H1 (cell line): ENCODE data around the gene ARHGEF28. TPM values are rescaled to one million over a fixed set of nuclear protein-coding genes. Genes with fewer than 3 reads are reported as not detected.

ENCODE experiments used
- CTCF ChIA-PET: fragments of 300-600 bp; sonication (Branson Sonifier 250); formaldehyde crosslinking; loops from one replicate; lab custom pipeline; 2021; ENCODE audit not compliant: partially characterized antibody; lab: Charles Lee
- POLR2A ChIA-PET: fragments of 300-600 bp; sonication (Branson Sonifier 250); formaldehyde crosslinking; loops from one replicate; lab custom pipeline; 2021; ENCODE audit warnings: inconsistent platforms; ENCODE audit not compliant: partially characterized antibody; lab: Charles Lee
- DNase-seq, 2 experiments: peaks; one replicate each; pipeline versions ENCODE4 v3.0.0 to v3.0.0-alpha.2; 2010 to 2022; ENCODE audit warnings: low spot score in 2 of 2, low read depth in 1 of 2, mixed read lengths in 1 of 2
- FAIRE-seq: peaks from 2 replicates; lab custom pipeline; 2011; peaks lifted over from hg19 to GRCh38; lab: Jason Lieb, UNC
- H2AFZ ChIP-seq: 2 replicates; pipeline ENCODE4 v1.8.1; 2012; ENCODE audit warnings: low read length, inconsistent platforms
- H2AK5ac ChIP-seq: 2 replicates; pipeline ENCODE4 v1.6.1; 2013; ENCODE audit warnings: low read depth, low read length
- H2BK120ac ChIP-seq: replicated peaks from 2 replicates; pipeline ENCODE3; 2013; ENCODE audit warnings: low read depth, low read length, inconsistent platforms
- H2BK12ac ChIP-seq: 2 replicates; pipeline ENCODE4 v1.6.1; 2013; ENCODE audit warnings: low read depth, low read length
- H2BK15ac ChIP-seq: 2 replicates; pipeline ENCODE4 v1.6.1; 2013; ENCODE audit warnings: low read length
- H2BK20ac ChIP-seq: 2 replicates; pipeline ENCODE4 v1.6.1; 2013; ENCODE audit warnings: low read length
- H2BK5ac ChIP-seq: 2 replicates; pipeline ENCODE4 v1.6.1; 2013; ENCODE audit warnings: low read depth, low read length
- H3K14ac ChIP-seq: 2 replicates; pipeline ENCODE4 v1.6.1; 2013; ENCODE audit warnings: inconsistent platforms; ENCODE audit not compliant: insufficient read length
- H3K18ac ChIP-seq: 2 replicates; pipeline ENCODE4 v1.6.1; 2013; ENCODE audit warnings: low read length; ENCODE audit errors: extremely low read depth
- H3K23ac ChIP-seq: 2 replicates; pipeline ENCODE4 v1.6.1; 2013; ENCODE audit warnings: inconsistent platforms; ENCODE audit not compliant: insufficient read length
- H3K23me2 ChIP-seq: 2 replicates; pipeline ENCODE4 v1.6.1; 2013; ENCODE audit warnings: low read depth, low read length
- H3K27ac ChIP-seq: 2 replicates; pipeline ENCODE4 v1.6.1; 2011; ENCODE audit warnings: low read depth, low read length, inconsistent platforms
- H3K27me3 ChIP-seq, 4 experiments: replicated peaks in 1 of 4; 1 replicate in 1 of 4; 2 replicates in 3 of 4; pipeline versions ENCODE4 v1.6.1 to v1.8.1; 2011 to 2013; ENCODE audit warnings: low read length in 3 of 4, mild to moderate bottlenecking in 3 of 4, inconsistent platforms in 2 of 4, mixed read lengths in 2 of 4, moderate library complexity in 1 of 4; ENCODE audit not compliant: control insufficient read depth in 3 of 4, insufficient read depth in 3 of 4; ENCODE audit errors: extremely low read depth in 1 of 4
- H3K36me3 ChIP-seq, 4 experiments: 2 replicates each; pipeline versions ENCODE4 v1.6.1 to v1.8.1; 2011 to 2013; ENCODE audit warnings: mild to moderate bottlenecking in 4 of 4, low read length in 3 of 4, moderate library complexity in 2 of 4, control low read depth in 1 of 4, inconsistent platforms in 1 of 4; ENCODE audit not compliant: insufficient read depth in 4 of 4, control insufficient read depth in 2 of 4
- H3K4ac ChIP-seq: replicated peaks from 2 replicates; pipeline ENCODE3; 2013; ENCODE audit warnings: low read length, low read depth, mixed read lengths, inconsistent platforms; ENCODE audit not compliant: insufficient read length
- H3K4me1 ChIP-seq, 4 experiments: replicated peaks in 1 of 4; 1 replicate in 1 of 4; 2 replicates in 3 of 4; pipeline versions ENCODE4 v1.6.1 to v1.8.1; 2011 to 2013; ENCODE audit warnings: low read length in 3 of 4, inconsistent platforms in 2 of 4, mixed read lengths in 1 of 4; ENCODE audit not compliant: insufficient read depth in 4 of 4, control insufficient read depth in 3 of 4
- H3K4me2 ChIP-seq, 2 experiments: 2 replicates each; pipeline versions ENCODE4 v1.6.1 to v1.8.1; 2011 to 2013; ENCODE audit warnings: low read depth in 2 of 2, low read length in 2 of 2, control low read depth in 1 of 2, inconsistent platforms in 1 of 2, mild to moderate bottlenecking in 1 of 2; ENCODE audit not compliant: insufficient read depth in 1 of 2
- H3K4me3 ChIP-seq, 4 experiments: fragments of 200-600, 300-600 bp in 1 of 4; sonication (generic), shearing (Covaris generic), sonication (Bioruptor Twin) in 1 of 4; 2 replicates each; pipeline versions ENCODE4 v1.5.1 to v1.8.1; 2011 to 2016; ENCODE audit warnings: low read length in 4 of 4, low read depth in 3 of 4, control low read depth in 2 of 4, inconsistent platforms in 2 of 4, mild to moderate bottlenecking in 2 of 4, mixed read lengths in 1 of 4, moderate library complexity in 1 of 4; ENCODE audit not compliant: insufficient read depth in 2 of 4; ENCODE audit errors: extremely low read depth in 1 of 4
- H3K56ac ChIP-seq: replicated peaks from 2 replicates; pipeline ENCODE3; 2013; ENCODE audit warnings: low read depth, mild to moderate bottlenecking, mixed read lengths, low read length, inconsistent platforms; ENCODE audit not compliant: insufficient read length
- H3K79me1 ChIP-seq: 2 replicates; pipeline ENCODE4 v1.6.1; 2013; ENCODE audit warnings: low read depth, low read length, control low read depth
- H3K79me2 ChIP-seq, 2 experiments: 2 replicates each; pipeline versions ENCODE4 v1.6.1 to v1.8.1; 2012 to 2013; ENCODE audit warnings: low read length in 2 of 2, mild to moderate bottlenecking in 2 of 2, inconsistent platforms in 1 of 2; ENCODE audit not compliant: insufficient read depth in 2 of 2, control insufficient read depth in 1 of 2
- H3K9ac ChIP-seq, 4 experiments: replicated peaks in 1 of 4; 1 replicate in 1 of 4; 2 replicates in 3 of 4; pipeline versions ENCODE4 v1.6.1 to v1.8.1; 2011 to 2013; ENCODE audit warnings: low read depth in 3 of 4, low read length in 3 of 4, control low read depth in 2 of 4, mild to moderate bottlenecking in 2 of 4, moderate library complexity in 2 of 4, inconsistent platforms in 1 of 4; ENCODE audit errors: extremely low read depth in 1 of 4
- H3K9me3 ChIP-seq, 2 experiments: 2 replicates each; pipeline versions ENCODE4 v1.6.1 to v1.8.1; 2012 to 2013; ENCODE audit warnings: mild to moderate bottlenecking in 2 of 2, moderate library complexity in 2 of 2, control low read depth in 1 of 2, inconsistent platforms in 1 of 2, low read depth in 1 of 2, low read length in 1 of 2, mixed read lengths in 1 of 2; ENCODE audit not compliant: insufficient read depth in 2 of 2
- H4K20me1 ChIP-seq, 2 experiments: replicated peaks in 1 of 2; 2 replicates each; pipeline versions ENCODE3 to v1.8.1; 2011 to 2013; ENCODE audit warnings: inconsistent platforms in 2 of 2, low read length in 2 of 2, mild to moderate bottlenecking in 1 of 2; ENCODE audit not compliant: insufficient read depth in 2 of 2, control insufficient read depth in 1 of 2
- H4K5ac ChIP-seq: 2 replicates; pipeline ENCODE4 v1.6.1; 2013; ENCODE audit warnings: low read length, low read depth, mixed read lengths, inconsistent platforms; ENCODE audit not compliant: insufficient read length
- H4K8ac ChIP-seq: 2 replicates; pipeline ENCODE4 v1.8.0; 2013; ENCODE audit warnings: mild to moderate bottlenecking, moderate library complexity, low read length, inconsistent platforms; ENCODE audit not compliant: insufficient read depth; ENCODE audit errors: extremely low read depth
- H4K91ac ChIP-seq: replicated peaks from 2 replicates; pipeline ENCODE3; 2013; ENCODE audit warnings: low read length, mixed read lengths, inconsistent platforms; ENCODE audit not compliant: insufficient read length
- ASH2L ChIP-seq: fragments of 200-600, 300-600 bp; sonication (generic); IDR thresholded peaks from one replicate; pipeline ENCODE4 v1.7.1; 2017; ENCODE audit warnings: low read length
- CBX5 ChIP-seq: fragments of 300-800, 300-1000 bp; sonication (generic); IDR thresholded peaks from 2 replicates; pipeline ENCODE4 v1.7.1; 2016; ENCODE audit warnings: antibody characterized with exemption, low read length, low read depth
- JUND ChIP-seq: IDR thresholded peaks from 2 replicates; pipeline ENCODE4 v1.6.1; 2011; ENCODE audit warnings: mild to moderate bottlenecking, improper control_type of control experiment, low read length
- POLR2A ChIP-seq, 2 experiments: IDR thresholded peaks; 1 replicate in 1 of 2; 2 replicates in 1 of 2; pipeline ENCODE4 v1.6.1; 2011; ENCODE audit warnings: low read depth in 2 of 2, low read length in 2 of 2, mild to moderate bottlenecking in 2 of 2; ENCODE audit errors: control extremely low read depth in 1 of 2
- SIN3A ChIP-seq, 2 experiments: IDR thresholded peaks in 1 of 2; conservative IDR thresholded peaks in 1 of 2; 2 replicates each; pipeline ENCODE4 v1.6.1; 2011 to 2012; ENCODE audit warnings: low read length in 2 of 2, improper control_type of control experiment in 1 of 2, low read depth in 1 of 2, mild to moderate bottlenecking in 1 of 2
- TCF12 ChIP-seq: IDR thresholded peaks from 2 replicates; pipeline ENCODE4 v1.6.1; 2011; ENCODE audit warnings: low read depth, mild to moderate bottlenecking, low read length
- USF2 ChIP-seq: IDR thresholded peaks from 2 replicates; pipeline ENCODE4 v1.6.1; 2011; ENCODE audit warnings: low read length, improper control_type of control experiment
- WGBS, 2 experiments: shearing (Covaris generic) in 1 of 2; methylation state at CpG; one replicate each; pipeline versions ENCODE4 v1.1.6 to v1.1.7; 2013 to 2015; ENCODE audit warnings: low lambda C conversion rate in 2 of 2, mixed read lengths in 2 of 2, inconsistent platforms in 1 of 2, low coverage in 1 of 2, missing lambda C conversion rate in 1 of 2; ENCODE audit not compliant: insufficient replicate concordance in 2 of 2, insufficient coverage in 1 of 2, insufficient read length in 1 of 2; ENCODE audit errors: extremely low coverage in 1 of 2, missing lambda C conversion rate in 1 of 2; 5-methylcytosine and 5-hydroxymethylcytosine counted together
- polyA plus RNA-seq, 7 experiments: library from polyadenylated mRNA; depleted of rRNA in 3 of 7; stranded (reverse) in 5 of 7; unstranded in 2 of 7; fragments of >200 nt in 5 of 7; fragments of 200-250 nt in 2 of 7; gene quantifications; 1 replicate in 5 of 7; 2 replicates in 1 of 7; 4 replicates in 1 of 7; pipeline versions ENCODE4 v1.2.1 to v1.2.3, GENCODE V29; 2011 to 2013; ENCODE audit warnings: missing spikeins in 2 of 7, mixed read lengths in 2 of 7
- total RNA-seq: library from RNA; stranded (reverse); fragmentation: NEBNext Ultra II Directional; extraction: Animal tissue kit (Norgen Biotek cat#: 25700); gene quantifications from 2 replicates; pipeline ENCODE4 v1.2.1, GENCODE V29; 2021

Gene ARHGEF28
- total and polyA plus RNA-seq, 2 of the 8 experiments (the other 6 are each of a cell fraction or from before 2014, with no cell fraction given): 0.33 to 1.0 TPM

GRCh38 chr5:73971326-73971725, 345.3 kb downstream of the ARHGEF28 start:
- no peaks in the 10 kb centered on the region for H3K4me1 ChIP-seq
- CTCF ChIA-PET: interaction anchor here (1.8 kb wide), 1 partner anchor 16 kb away, joined by 4 read pairs; no protein-coding TSS in a partner anchor
- H3K27me3 ChIP-seq: no peaks in the 10 kb centered on the region
- no peak overlapping the region for H3K27ac ChIP-seq
- no peak overlapping the region for H2AK5ac ChIP-seq
- H3K23me2 ChIP-seq: no peaks in the 10 kb centered on the region
- H2BK12ac ChIP-seq: no peak overlapping the region
- no peak overlapping the region for H3K4ac ChIP-seq
- H4K91ac ChIP-seq: no peak overlapping the region
- no peak overlapping the region for H4K5ac ChIP-seq
- no peaks in the 10 kb centered on the region; the same call in 1 of the 2 replicates for H3K79me1 ChIP-seq
- no peak for FAIRE-seq
- WGBS, 2 experiments: 81% methylated on average over 4 of the region's 4 CpGs; no CpG with 5 or more reads in 1 of the 2 experiments
- H3K9me3 ChIP-seq: no peaks in the 10 kb centered on the region
- DNase-seq: no peak
- POLR2A ChIA-PET: no interaction called here
- no peak overlapping the region for H2BK5ac ChIP-seq
- no peaks in the 10 kb centered on the region for H4K20me1 ChIP-seq
- no peak overlapping the region for H3K9ac ChIP-seq
- H2AFZ ChIP-seq: no peak overlapping the region
- no peak overlapping the region for H3K23ac ChIP-seq
- H3K79me2 ChIP-seq: no peaks in the 10 kb centered on the region
- H3K4me2 ChIP-seq: no peak overlapping the region
- no peak for TF ChIP-seq CBX5
- TF ChIP-seq SIN3A (conservative IDR thresholded peaks at IDR 0.05 in 1 of 2, IDR thresholded peaks at IDR 0.05 in 1 of 2; ENCODE audit: low read depth in 1 of 2, low read length in 2 of 2): no peak
- TF ChIP-seq ASH2L: no peak
- no peak for TF ChIP-seq USF2
- no peak for TF ChIP-seq POLR2A (IDR thresholded peaks at IDR 0.05; ENCODE audit: control extremely low read depth in 1 of 2, low read depth in 2 of 2, low read length in 2 of 2)
- no peak for TF ChIP-seq JUND
- no peak for TF ChIP-seq TCF12
- TF ChIP-seq, all 59 proteins: peak for 0
- Histone ChIP-seq H3K18ac (no peak overlapping the region), H4K8ac (no peak overlapping the region), H3K14ac (no peak overlapping the region), H2BK20ac (no peak overlapping the region), H3K36me3 (no peaks in the 10 kb centered on the region), H3K56ac (no peak overlapping the region), H2BK15ac (no peak overlapping the region), H2BK120ac (no peak overlapping the region), H3K4me3 (no peak overlapping the region)
